GM12878 (cell line): ENCODE data around the gene RRAS.

Experiments used
- CTCF ChIP-seq, 3 experiments: IDR thresholded peaks in 2 of 3; conservative IDR thresholded peaks in 1 of 3; 2 replicates each; pipeline ENCODE4 v1.5.1; 2011; ENCODE audit warnings: low read depth in 3 of 3, low read length in 3 of 3, mild to moderate bottlenecking in 3 of 3, control low read depth in 2 of 3, moderate library complexity in 2 of 3, inconsistent platforms in 1 of 3, mixed read lengths in 1 of 3; ENCODE audit not compliant: control insufficient read depth in 2 of 3, insufficient read depth in 1 of 3; ENCODE audit errors: extremely low read depth in 1 of 3
- E4F1 ChIP-seq: fragments of 450-650 bp; IDR thresholded peaks from 2 replicates; pipeline ENCODE4 v1.6.1; 2018; ENCODE audit warnings: borderline replicate concordance, mild to moderate bottlenecking; ENCODE audit not compliant: partially characterized antibody
- ESRRA ChIP-seq: IDR thresholded peaks from 2 replicates; pipeline ENCODE4 v1.6.1; 2012; ENCODE audit warnings: mild to moderate bottlenecking, low read length, improper control_type of control experiment
- MXI1 ChIP-seq: fragments of 150-350 bp; IDR thresholded peaks from 2 replicates; pipeline ENCODE4 v1.6.1; 2011; ENCODE audit warnings: low read depth, mild to moderate bottlenecking, inconsistent platforms, low read length, improper control_type of control experiment
- POLR2AphosphoS5 ChIP-seq: IDR thresholded peaks from 2 replicates; pipeline ENCODE4 v1.6.1; 2011; ENCODE audit warnings: mild to moderate bottlenecking, low read length, inconsistent platforms
- RB1 ChIP-seq: fragments of 450-650 bp; formaldehyde crosslinking; IDR thresholded peaks from 2 replicates; pipeline ENCODE4 v1.6.1; 2017; ENCODE audit warnings: mild to moderate bottlenecking, borderline replicate concordance
- SP1 ChIP-seq: IDR thresholded peaks from one replicate; pipeline ENCODE4 v1.6.1; 2011; ENCODE audit warnings: low read depth, low read length
- YY1 ChIP-seq: IDR thresholded peaks from 2 replicates; pipeline ENCODE4 v1.6.1; 2011; ENCODE audit warnings: low read depth, mild to moderate bottlenecking, low read length
- ZZZ3 ChIP-seq: IDR thresholded peaks from 2 replicates; pipeline ENCODE4 v1.6.1; 2011; ENCODE audit warnings: low read depth; ENCODE audit not compliant: control insufficient read depth, insufficient read length
- TF ChIP-seq, protein P1 (sequence below): fragments of 150-350 bp; IDR thresholded peaks from 2 replicates; pipeline ENCODE4 v1.6.1; 2014; ENCODE audit warnings: mild to moderate bottlenecking, low read depth, low read length

GRCh38 chr19:49689133-49690078 is 49.5 kb upstream of the RRAS start, which contains the start of gene ADM5:
- TF ChIP-seq E4F1 (no peak), SP1 (no peak), CTCF (IDR thresholded peaks at IDR 0.05 in 2 of 3, conservative IDR thresholded peaks at IDR 0.05 in 1 of 3; ENCODE audit: control insufficient read depth in 2 of 3, extremely low read depth in 1 of 3, insufficient read depth in 1 of 3, low read depth in 3 of 3, low read length in 3 of 3) (peak; percentile 35 to 53 (median 36); a peak in 5 of 6 replicates), POLR2AphosphoS5 (peak; percentile 26; the same call in 1 of the 2 replicates), ESRRA (no peak), YY1 (no peak), MXI1 (no peak), ZZZ3 (no peak), RB1 (no peak)
- TF ChIP-seq, protein P1, sequence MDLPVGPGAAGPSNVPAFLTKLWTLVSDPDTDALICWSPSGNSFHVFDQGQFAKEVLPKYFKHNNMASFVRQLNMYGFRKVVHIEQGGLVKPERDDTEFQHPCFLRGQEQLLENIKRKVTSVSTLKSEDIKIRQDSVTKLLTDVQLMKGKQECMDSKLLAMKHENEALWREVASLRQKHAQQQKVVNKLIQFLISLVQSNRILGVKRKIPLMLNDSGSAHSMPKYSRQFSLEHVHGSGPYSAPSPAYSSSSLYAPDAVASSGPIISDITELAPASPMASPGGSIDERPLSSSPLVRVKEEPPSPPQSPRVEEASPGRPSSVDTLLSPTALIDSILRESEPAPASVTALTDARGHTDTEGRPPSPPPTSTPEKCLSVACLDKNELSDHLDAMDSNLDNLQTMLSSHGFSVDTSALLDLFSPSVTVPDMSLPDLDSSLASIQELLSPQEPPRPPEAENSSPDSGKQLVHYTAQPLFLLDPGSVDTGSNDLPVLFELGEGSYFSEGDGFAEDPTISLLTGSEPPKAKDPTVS, result no peak
